HG03354 (cell line): Measurements from ENCODE around the gene CCND1.

ENCODE experiments used
- ATAC-seq: cut with Tn5 transposase; IDR thresholded peaks from one replicate; pipeline ENCODE4 v1.9.1; 2021; ENCODE audit warnings: mild to moderate bottlenecking; ENCODE audit not compliant: unreplicated experiment, poor library complexity, severe bottlenecking

CCND1 gene

GRCh38 chr11:69650081-69650831, 9.3 kb downstream of the CCND1 start:
- ATAC-seq = no peak

DNA sequence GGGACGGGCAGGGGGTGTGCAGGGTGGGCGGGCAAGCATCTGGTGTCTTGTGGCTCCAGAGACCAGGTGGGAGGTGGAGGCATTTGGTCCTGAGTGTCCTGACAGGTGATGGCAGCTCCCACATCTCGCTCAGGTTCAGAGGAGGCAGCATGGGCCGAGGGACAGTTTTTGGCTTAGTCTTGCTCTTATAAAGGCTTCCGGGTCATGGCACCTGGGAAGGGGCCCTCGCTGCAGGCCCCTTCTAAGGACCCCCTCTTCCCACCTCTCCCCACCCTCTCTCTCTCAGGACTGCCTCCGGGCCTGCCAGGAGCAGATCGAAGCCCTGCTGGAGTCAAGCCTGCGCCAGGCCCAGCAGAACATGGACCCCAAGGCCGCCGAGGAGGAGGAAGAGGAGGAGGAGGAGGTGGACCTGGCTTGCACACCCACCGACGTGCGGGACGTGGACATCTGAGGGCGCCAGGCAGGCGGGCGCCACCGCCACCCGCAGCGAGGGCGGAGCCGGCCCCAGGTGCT, 9.9 kb downstream of the CCND1 start:
- no peak for ATAC-seq

DNA sequence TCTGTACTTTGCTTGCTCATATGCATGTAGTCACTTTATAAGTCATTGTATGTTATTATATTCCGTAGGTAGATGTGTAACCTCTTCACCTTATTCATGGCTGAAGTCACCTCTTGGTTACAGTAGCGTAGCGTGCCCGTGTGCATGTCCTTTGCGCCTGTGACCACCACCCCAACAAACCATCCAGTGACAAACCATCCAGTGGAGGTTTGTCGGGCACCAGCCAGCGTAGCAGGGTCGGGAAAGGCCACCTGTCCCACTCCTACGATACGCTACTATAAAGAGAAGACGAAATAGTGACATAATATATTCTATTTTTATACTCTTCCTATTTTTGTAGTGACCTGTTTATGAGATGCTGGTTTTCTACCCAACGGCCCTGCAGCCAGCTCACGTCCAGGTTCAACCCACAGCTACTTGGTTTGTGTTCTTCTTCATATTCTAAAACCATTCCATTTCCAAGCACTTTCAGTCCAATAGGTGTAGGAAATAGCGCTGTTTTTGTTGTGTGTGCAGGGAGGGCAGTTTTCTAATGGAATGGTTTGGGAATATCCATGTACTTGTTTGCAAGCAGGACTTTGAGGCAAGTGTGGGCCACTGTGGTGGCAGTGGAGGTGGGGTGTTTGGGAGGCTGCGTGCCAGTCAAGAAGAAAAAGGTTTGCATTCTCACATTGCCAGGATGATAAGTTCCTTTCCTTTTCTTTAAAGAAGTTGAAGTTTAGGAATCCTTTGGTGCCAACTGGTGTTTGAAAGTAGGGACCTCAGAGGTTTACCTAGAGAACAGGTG, 11.1 kb downstream of the CCND1 start:
- no peak for ATAC-seq

DNA sequence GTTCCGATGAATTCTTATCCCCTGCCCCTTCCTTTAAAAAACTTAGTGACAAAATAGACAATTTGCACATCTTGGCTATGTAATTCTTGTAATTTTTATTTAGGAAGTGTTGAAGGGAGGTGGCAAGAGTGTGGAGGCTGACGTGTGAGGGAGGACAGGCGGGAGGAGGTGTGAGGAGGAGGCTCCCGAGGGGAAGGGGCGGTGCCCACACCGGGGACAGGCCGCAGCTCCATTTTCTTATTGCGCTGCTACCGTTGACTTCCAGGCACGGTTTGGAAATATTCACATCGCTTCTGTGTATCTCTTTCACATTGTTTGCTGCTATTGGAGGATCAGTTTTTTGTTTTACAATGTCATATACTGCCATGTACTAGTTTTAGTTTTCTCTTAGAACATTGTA, 12.0 kb downstream of the CCND1 start:
- no peak for ATAC-seq

- no peak for ATAC-seq
Measured at GRCh38 chr11:69653406-69653960, 12.5 kb downstream of the CCND1 start.

- ATAC-seq = no peak
Measured at GRCh38 chr11:69654001-69654659, 13.2 kb downstream of the CCND1 start.

DNA sequence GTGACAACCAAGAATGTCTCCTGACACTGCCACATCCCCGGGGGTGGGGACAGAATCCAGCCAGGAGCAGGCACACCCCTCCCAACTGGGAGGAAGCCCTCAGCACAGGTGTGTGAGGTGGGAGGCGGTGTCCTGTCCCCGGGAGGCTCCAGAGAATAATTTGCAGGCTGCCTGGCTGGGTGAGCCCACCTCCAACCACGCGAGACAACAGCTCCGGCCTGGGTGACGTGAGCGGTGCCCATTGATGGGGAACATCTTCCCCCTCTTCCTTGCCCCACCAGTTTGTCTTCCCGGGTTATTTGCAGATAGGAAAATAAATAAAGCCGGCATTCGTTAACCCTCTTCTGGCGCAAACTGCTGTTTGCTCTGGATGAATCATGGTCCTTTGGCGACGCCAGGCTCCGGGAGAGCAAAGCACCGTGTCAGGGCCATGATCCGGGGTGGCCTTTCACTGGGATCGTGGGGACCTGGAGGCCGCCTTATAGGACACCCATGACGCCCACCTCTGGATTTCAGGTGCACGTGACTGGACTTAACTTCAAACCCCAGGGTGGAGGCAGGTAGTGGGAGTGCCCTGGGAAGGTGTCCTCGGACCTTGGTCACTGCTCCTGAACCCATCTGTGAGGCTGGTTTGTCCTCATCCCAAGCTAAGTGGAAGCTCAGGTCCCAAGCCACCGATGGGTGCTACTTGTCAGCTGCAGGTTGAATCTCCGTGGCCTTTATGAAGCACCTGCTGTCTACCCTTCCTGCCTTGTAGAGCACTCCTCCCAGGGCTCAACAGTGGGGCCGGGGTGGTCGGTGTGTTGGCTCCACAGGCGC, 13.9 kb downstream of the CCND1 start:
- no peak for ATAC-seq

- no peak for ATAC-seq
Measured at GRCh38 chr11:69655479-69656428, 14.8 kb downstream of the CCND1 start.

DNA sequence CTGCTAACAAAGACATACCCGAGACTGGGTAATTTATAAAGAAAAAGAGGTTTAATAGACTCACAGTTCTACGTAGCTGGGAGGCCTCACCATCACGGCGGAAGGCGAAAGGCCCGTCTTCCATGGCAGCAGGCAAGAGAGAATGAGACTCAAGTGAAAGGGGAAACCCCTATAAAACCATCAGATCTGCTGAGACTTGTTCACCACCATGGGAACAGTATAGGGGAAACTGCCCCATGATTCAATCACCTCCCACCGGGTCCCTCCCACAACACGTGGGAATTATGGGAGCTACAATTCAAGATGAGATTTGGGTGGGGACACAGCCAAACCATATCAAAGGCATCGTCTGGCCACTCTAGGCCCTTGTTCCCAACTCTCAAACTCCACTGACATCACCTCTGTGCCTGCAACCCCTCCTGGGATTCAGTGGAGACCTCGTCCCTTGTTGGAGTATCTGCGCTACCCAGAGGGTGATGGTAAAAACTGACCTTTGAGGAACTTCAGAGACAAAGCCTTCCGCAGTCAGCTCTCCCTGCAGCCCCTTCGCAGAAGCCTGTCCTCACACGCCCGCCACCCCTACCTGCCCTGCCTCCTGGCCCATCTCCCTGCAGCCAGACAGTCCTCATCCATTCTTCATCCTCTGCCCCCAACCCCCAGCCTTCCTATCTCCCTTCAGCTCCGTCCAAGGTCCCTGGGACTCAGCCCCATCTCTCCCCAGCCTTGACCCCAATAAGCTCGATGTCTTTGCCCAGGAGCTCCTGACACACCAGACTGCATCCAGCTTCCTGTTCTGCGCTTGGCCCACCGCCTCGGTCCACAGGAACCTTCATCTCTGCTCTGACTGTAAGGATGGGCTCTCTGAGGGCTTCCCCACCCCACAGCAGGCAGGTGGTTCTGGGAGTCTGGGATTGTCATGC, 15.8 kb downstream of the CCND1 start:
- no peak for ATAC-seq

GRCh38 chr11:69657456-69657910, 16.5 kb downstream of the CCND1 start:
- no peak for ATAC-seq

GRCh38 chr11:69657911-69658625, 17.1 kb downstream of the CCND1 start:
- ATAC-seq = no peak

DNA sequence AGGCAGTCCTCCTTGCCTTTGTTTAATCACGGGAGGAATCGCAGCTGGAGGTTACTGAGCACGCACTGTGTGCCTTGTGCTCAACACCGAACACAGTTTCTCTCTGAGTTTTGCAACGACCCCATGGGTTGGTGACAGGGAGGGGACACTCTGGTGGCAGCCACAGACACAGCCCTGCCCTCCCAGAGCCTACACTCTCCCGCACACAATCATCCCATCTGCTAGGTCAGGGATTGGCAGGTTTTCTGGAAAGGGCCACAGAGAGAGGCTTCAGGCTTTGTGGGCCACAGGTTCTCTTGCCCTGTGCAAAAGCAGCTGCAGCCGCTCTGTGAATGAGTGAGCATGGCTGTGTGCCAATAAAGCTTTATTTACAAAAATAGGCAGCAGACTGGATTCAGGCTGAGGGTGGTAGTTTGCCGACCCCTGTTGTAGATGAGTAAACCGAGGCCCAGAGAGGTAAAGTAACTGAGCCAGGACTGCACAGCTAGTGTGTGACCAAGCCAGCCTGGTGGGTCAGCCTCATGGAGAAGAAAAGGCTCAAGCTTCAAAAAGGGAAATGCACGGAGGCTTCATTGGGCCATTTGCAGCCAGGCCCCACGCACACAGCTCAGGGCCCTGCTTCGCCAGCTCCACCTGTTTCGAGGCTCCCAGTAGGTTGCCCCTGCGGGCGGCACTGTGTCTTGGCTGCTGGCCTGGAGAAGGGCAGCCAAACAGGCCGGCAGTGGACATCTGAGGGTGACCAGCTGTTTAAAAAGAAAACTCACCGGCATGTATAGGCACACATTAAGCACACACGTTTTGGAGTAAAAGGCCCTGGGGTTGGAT, 17.9 kb downstream of the CCND1 start:
- ATAC-seq = no peak

GRCh38 chr11:69659591-69659990, 18.6 kb downstream of the CCND1 start:
- ATAC-seq = no peak

- no peak for ATAC-seq
Measured at GRCh38 chr11:69660001-69660500, 19.1 kb downstream of the CCND1 start.

- ATAC-seq = no peak
Measured at GRCh38 chr11:69661413-69661715, 20.4 kb downstream of the CCND1 start.
